ENCODE results near the gene MTFMT. TPM values are rescaled to one million over a fixed set of nuclear protein-coding genes. Genes with fewer than 3 reads are reported as not detected.

Gene MTFMT
- total RNA-seq (2016; rRNA removed; fragmentation: Illumina TruSeq; extraction: Trizol) (23.2 and 27.9 TPM in 2 replicates), polyA plus RNA-seq (2011; rRNA removed) (8.9 and 9.9 TPM in 2 replicates), polyA minus RNA-seq (2011; rRNA and poly(A)+ RNA removed; ENCODE audit: low replicate concordance) (3.2 and 7.6 TPM in 2 replicates), Bru-seq, nascent RNA (percentile 80 among the genes with signal in this experiment), BruChase-seq, experiment 1, labeled RNA remaining after a 6-hour chase (percentile 74 among the genes with signal in this experiment), BruChase-seq, experiment 2, labeled RNA remaining after a 2-hour chase (percentile 72 among the genes with signal in this experiment)
- total RNA-seq (2016; cell fraction: cytosol; rRNA removed; fragmentation: Illumina TruSeq; extraction: Trizol; ENCODE audit: low read depth): 10.4 and 12.6 TPM in 2 replicates
- total RNA-seq (2016; cell fraction: insoluble cytoplasmic fraction; rRNA removed; fragmentation: Illumina TruSeq; extraction: Trizol): 22.7 and 29.9 TPM in 2 replicates
- total RNA-seq (2016; cell fraction: membrane; rRNA removed; fragmentation: Illumina TruSeq; extraction: Trizol): 18.1 and 19.5 TPM in 2 replicates
- total RNA-seq (2016; cell fraction: nucleus; rRNA removed; fragmentation: Illumina TruSeq; extraction: Trizol): 13.3 and 17.4 TPM in 2 replicates
- 7.3 and 11.2 TPM in 2 replicates for polyA plus RNA-seq (2011; cell fraction: cytosol; rRNA removed)
- polyA plus RNA-seq (2011; cell fraction: nucleus; rRNA removed): 4.0 and 5.2 TPM in 2 replicates
- polyA plus RNA-seq (2012): 6.6 and 14.4 TPM in 2 replicates
- polyA plus RNA-seq (2016; cell fraction: cytosol; fragmentation: Illumina TruSeq; extraction: Trizol; ENCODE audit: low read depth): 7.3 and 9.3 TPM in 2 replicates
- polyA plus RNA-seq (2016; cell fraction: insoluble cytoplasmic fraction; fragmentation: Illumina TruSeq; extraction: Trizol; ENCODE audit: low read depth): 22.1 and 23.9 TPM in 2 replicates
- polyA plus RNA-seq (2016; cell fraction: membrane; fragmentation: Illumina TruSeq; extraction: Trizol; ENCODE audit: low read depth): 13.3 and 13.6 TPM in 2 replicates
- 17.3 and 20.2 TPM in 2 replicates for polyA plus RNA-seq (2016; cell fraction: nucleus; fragmentation: Illumina TruSeq; extraction: Trizol; ENCODE audit: insufficient read depth, low read depth)
- polyA minus RNA-seq (2011; cell fraction: cytosol; rRNA and poly(A)+ RNA removed): 6.6 and 9.0 TPM in 2 replicates
- 10.2 and 16.7 TPM in 2 replicates for polyA minus RNA-seq (2011; cell fraction: nucleus; rRNA and poly(A)+ RNA removed)
- long read RNA-seq, experiment 1, transcript MTFMT-201 (9 exons, 2,734 nt): major isoform, 25 of 45 reads
- long read RNA-seq, experiment 1, transcript MTFMT-205 (2 exons, 421 nt): minor isoform, 5 of 45 reads
- long read RNA-seq, experiment 1, partial matches to known transcripts: 1 of 45 reads
- long read RNA-seq, experiment 1, other reads (novel, unspliced or antisense): 14 of 45 reads
- long read RNA-seq, experiment 2, transcript MTFMT-201 (9 exons, 2,734 nt): major isoform, 12 of 26 reads
- long read RNA-seq, experiment 2, partial matches to known transcripts: 2 of 26 reads
- long read RNA-seq, experiment 2, other reads (novel, unspliced or antisense): 10 of 26 reads

DNA sequence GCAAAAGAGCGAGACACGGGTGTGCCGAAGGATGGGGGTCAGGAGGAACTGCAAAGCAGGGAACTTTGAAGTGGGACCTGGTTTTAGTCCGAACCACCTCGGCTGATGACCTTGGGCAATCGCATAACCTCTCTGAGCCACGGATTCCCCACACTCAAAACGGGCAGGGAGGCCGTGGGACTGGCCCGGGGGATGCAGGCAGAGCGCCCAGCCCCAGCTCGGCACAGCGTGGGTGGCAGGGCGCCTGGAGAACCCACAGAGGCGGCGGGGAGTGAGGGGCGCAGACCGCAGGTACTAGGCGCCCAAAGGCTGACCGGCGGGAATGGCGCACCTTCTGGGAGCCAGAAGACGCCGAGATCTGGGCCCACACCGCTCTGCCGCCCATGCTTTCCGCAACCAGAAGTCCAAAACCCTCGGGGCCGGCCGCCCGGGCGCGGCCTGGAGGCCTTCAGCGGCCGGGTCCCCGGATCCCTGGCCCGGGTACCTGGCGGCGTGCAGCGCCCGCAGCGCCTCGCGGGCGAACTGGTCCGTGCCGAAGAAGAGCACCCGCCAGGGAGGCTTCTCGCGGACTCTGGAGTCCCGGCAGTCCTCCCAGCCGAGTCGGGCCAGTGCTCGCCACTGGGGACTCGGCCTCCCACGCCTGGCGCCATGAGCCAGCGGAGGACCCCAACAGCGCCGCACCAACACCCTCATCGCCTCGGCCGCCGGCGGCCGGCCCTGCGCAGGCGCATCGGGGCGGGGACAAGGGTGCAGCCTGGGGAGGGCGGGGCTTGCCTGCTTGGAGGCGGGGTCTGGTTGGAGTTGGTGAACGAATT, at the start of gene MTFMT:
TSS of gene MTFMT (minus strand) at position 719 of the 815 bp plus-strand sequence. CDS start at position 693, 26 bp downstream.
- Histone ChIP-seq H3K9ac (ENCODE audit: insufficient read depth, low read depth, low read length) (peak within 1 kb of the TSS; percentile 87), H3K4me1 (ENCODE audit: insufficient read depth, low read length) (peaks cover 52% of the 10 kb centered on the region), H3K36me3 (replicated peaks in 1 of 2; ENCODE audit: control insufficient read depth in 1 of 2, insufficient read depth in 2 of 2, low read length in 2 of 2) (peaks cover 5 to 18% of the 10 kb centered on the region in 2 experiments; a peak in 3 of 5 replicates), H3K27me3 (ENCODE audit: control insufficient read depth in 1 of 2, insufficient read depth in 2 of 2, low read length in 2 of 2) (no peaks in the 10 kb centered on the region; a peak in 1 of 5 replicates), H3K4me3 (replicated peaks in 1 of 3; ENCODE audit: insufficient read depth in 1 of 3, low read depth in 2 of 3, low read length in 3 of 3) (peak within 1 kb of the TSS; percentile 89 to 97 (median 95)), H2AFZ (ENCODE audit: low read length) (no peak within 1 kb of the TSS), H3K9me3 (ENCODE audit: low read length) (no peaks in the 10 kb centered on the region), H3K27ac (ENCODE audit: extremely low read length, insufficient read depth, low read length) (peak within 1 kb of the TSS; percentile 66), H3K4me2 (ENCODE audit: low read depth, low read length) (peak within 1 kb of the TSS; percentile 85), H3K79me2 (ENCODE audit: insufficient read depth, low read length) (peaks cover 15% of the 10 kb centered on the region), H4K20me1 (ENCODE audit: insufficient read depth, low read length) (no peaks in the 10 kb centered on the region)
- POLR2A ChIA-PET: no interaction called here
- BruUV-seq (replicated peaks): no TSS peak
- peak; percentile 68 for DNase-seq (ENCODE audit: low spot score)
- CTCF ChIA-PET (ENCODE audit: low intra/inter-chr PET ratio, low total read pairs): interaction anchor here (0.9 kb wide), 1 partner anchor 25 kb away, joined by 3 read pairs; no protein-coding TSS in a partner anchor
- in situ Hi-C loops (cut with HindIII; ENCODE audit: extremely low pct_ligation_motif_present, low pct_unique_long_range_greater_than_20kb): no loop called here
- intact Hi-C loops (cut with micrococcal nuclease; ENCODE audit: unreplicated experiment): no loop called here
- no peak for FAIRE-seq
- peak; percentile 73 for ATAC-seq
- WGBS (ENCODE audit: low lambda C conversion rate): 2% methylated on average over 6 of the region's 73 CpGs
- 0 out of 2 replicates have a peak, but pooled peaks have one; percentile 54 for TF ChIP-seq ZNF30 (CRISPR knock-in tag; IDR thresholded peaks at IDR 0.05)
- TF ChIP-seq, protein P1, sequence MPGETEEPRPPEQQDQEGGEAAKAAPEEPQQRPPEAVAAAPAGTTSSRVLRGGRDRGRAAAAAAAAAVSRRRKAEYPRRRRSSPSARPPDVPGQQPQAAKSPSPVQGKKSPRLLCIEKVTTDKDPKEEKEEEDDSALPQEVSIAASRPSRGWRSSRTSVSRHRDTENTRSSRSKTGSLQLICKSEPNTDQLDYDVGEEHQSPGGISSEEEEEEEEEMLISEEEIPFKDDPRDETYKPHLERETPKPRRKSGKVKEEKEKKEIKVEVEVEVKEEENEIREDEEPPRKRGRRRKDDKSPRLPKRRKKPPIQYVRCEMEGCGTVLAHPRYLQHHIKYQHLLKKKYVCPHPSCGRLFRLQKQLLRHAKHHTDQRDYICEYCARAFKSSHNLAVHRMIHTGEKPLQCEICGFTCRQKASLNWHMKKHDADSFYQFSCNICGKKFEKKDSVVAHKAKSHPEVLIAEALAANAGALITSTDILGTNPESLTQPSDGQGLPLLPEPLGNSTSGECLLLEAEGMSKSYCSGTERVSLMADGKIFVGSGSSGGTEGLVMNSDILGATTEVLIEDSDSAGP (CRISPR knock-in tag; IDR thresholded peaks at IDR 0.05; ENCODE audit: borderline replicate concordance): peak; percentile 78; the same call in 1 of the 2 replicates
- TF ChIP-seq, protein P2, sequence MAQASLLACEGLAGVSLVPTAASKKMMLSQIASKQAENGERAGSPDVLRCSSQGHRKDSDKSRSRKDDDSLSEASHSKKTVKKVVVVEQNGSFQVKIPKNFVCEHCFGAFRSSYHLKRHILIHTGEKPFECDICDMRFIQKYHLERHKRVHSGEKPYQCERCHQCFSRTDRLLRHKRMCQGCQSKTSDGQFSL (CRISPR knock-in tag; IDR thresholded peaks at IDR 0.05): no peak
- TF ChIP-seq XRCC5 (optimal IDR thresholded peaks at IDR 0.05; ENCODE audit: low read length): no peak
- 0 out of 2 replicates have a peak, but pooled peaks have one; percentile 47 for TF ChIP-seq ZSCAN12 (CRISPR knock-in tag; IDR thresholded peaks at IDR 0.05)
- TF ChIP-seq, protein P3, sequence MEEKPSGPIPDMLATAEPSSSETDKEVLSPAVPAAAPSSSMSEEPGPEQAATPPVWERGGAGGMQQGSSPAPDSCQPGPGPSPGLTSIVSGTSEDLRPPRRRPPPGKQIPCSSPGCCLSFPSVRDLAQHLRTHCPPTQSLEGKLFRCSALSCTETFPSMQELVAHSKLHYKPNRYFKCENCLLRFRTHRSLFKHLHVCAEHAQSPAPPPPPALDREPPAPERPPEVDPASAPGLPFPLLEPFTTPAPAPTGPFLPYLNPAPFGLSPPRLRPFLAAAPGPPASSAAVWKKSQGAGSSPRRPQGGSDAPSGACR (CRISPR knock-in tag; IDR thresholded peaks at IDR 0.05): 0 out of 2 replicates have a peak, but pooled peaks have one; percentile 34
- TF ChIP-seq ZNF101 (CRISPR knock-in tag; IDR thresholded peaks at IDR 0.05; ENCODE audit: borderline replicate concordance, low read depth): no peak
- TF ChIP-seq, protein P4, sequence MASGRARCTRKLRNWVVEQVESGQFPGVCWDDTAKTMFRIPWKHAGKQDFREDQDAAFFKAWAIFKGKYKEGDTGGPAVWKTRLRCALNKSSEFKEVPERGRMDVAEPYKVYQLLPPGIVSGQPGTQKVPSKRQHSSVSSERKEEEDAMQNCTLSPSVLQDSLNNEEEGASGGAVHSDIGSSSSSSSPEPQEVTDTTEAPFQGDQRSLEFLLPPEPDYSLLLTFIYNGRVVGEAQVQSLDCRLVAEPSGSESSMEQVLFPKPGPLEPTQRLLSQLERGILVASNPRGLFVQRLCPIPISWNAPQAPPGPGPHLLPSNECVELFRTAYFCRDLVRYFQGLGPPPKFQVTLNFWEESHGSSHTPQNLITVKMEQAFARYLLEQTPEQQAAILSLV (CRISPR knock-in tag; IDR thresholded peaks at IDR 0.05; ENCODE audit: borderline replicate concordance): peak; percentile 76; the same call in 1 of the 2 replicates
- TF ChIP-seq, protein P5, sequence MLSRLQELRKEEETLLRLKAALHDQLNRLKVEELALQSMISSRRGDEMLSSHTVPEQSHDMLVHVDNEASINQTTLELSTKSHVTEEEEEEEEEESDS (CRISPR knock-in tag; IDR thresholded peaks at IDR 0.05; ENCODE audit: borderline replicate concordance): no peak
- TF ChIP-seq ETV5 (CRISPR knock-in tag; IDR thresholded peaks at IDR 0.05; ENCODE audit: borderline replicate concordance): 0 out of 2 replicates have a peak, but pooled peaks have one; percentile 9
- TF ChIP-seq KDM3A (CRISPR knock-in tag; IDR thresholded peaks at IDR 0.05; ENCODE audit: low read depth): no peak
- 0 out of 2 replicates have a peak, but pooled peaks have one; percentile 62 for TF ChIP-seq SNAPC2 (CRISPR knock-in tag; IDR thresholded peaks at IDR 0.05)
